ENCODE results near the gene MEN1.

MEN1 gene

DNA sequence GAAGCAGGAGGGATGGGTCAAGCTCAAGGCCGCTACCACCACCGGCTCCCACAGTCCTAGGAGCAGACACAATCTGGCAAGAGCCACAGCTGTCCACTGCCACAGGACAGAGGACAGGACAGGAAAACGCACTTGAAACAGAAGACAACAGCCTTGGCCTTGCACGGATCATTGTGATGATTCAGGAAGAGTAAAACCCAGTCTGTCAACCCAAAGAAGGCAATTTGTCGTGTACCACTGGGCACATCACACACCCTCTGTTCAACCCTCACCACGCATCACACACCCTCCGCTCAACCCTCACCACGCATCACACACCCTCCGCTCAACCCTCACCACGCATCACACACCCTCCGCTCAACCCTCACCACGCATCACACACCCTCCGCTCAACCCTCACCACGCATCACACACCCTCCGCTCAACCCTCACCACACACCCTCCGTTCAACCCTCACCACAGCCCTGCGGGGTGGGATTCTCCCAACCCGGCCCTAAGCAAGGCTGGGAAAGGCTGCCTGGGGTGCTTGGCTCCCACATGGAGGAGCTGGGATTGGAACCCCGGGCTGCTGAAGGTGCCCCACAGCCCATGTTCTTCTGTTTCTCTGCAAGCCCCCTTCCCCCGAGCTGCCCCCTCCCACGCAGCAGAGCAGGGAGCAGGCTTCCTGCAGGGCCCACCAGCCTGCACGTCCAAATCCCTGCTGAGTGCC lies 45.4 kb upstream of the MEN1 start (continued):
- TF ChIP-seq AEBP2 (tag by site-specific recombination; IDR thresholded peaks at IDR 0.05; ENCODE audit: borderline replicate concordance), result no peak
- no peak for TF ChIP-seq ZNF658 (tag by site-specific recombination; IDR thresholded peaks at IDR 0.05)

GRCh38 chr11:64854534-64855502 lies 44.5 kb upstream of the MEN1 start:
- Histone ChIP-seq H3K4me3 (ENCODE audit: low read depth, low read length) (no peak overlapping the region), H3K36me3 (ENCODE audit: control insufficient read depth in 2 of 2, insufficient read depth in 1 of 2, low read length in 2 of 2) (peaks cover 0 to 31% of the 10 kb centered on the region in 2 experiments; a peak in 1 of 3 replicates), H3K4me1 (ENCODE audit: control insufficient read depth, insufficient read depth, low read length) (no peaks in the 10 kb centered on the region), H3K27ac (ENCODE audit: extremely low read depth, low read depth, low read length) (no peak overlapping the region), H3K9me3 (ENCODE audit: control insufficient read depth, insufficient read depth, low read depth, low read length) (no peaks in the 10 kb centered on the region)
- ChIA-PET POLR2A (interaction anchor here (0.6 to 2.7 kb wide), 4 partner anchors 20 to 173 kb away, joined by 3 to 23 read pairs (median 4); partner anchors contain the start of genes EHD1 and SF1), CTCF (interaction anchor here (0.9 to 3.2 kb wide), 7 partner anchors 9 to 155 kb away, joined by 3 to 20 read pairs (median 4); partner anchors contain the start of gene EHD1)
- TF ChIP-seq ZNF350 (tag by site-specific recombination; IDR thresholded peaks at IDR 0.05) (no peak), SP3 (tag by site-specific recombination; IDR thresholded peaks at IDR 0.05) (peak; percentile 33; the same call in 1 of the 2 replicates), MYNN (tag by site-specific recombination; IDR thresholded peaks at IDR 0.05; ENCODE audit: borderline replicate concordance) (no peak), ZNF10 (tag by site-specific recombination; IDR thresholded peaks at IDR 0.05) (no peak), ZNF629 (tag by site-specific recombination; IDR thresholded peaks at IDR 0.05) (peak; percentile 85), GLI4 (tag by site-specific recombination; IDR thresholded peaks at IDR 0.05) (0 out of 2 replicates have a peak, but pooled peaks have one; percentile 23), ZFP37 (tag by site-specific recombination; IDR thresholded peaks at IDR 0.05) (peak; percentile 30; the same call in 1 of the 2 replicates), PBX3 (CRISPR knock-in tag; IDR thresholded peaks at IDR 0.05) (0 out of 2 replicates have a peak, but pooled peaks have one; percentile 21), KLF9 (tag by site-specific recombination; IDR thresholded peaks at IDR 0.05; ENCODE audit: low read depth) (no peak), KLF1 (tag by site-specific recombination; IDR thresholded peaks at IDR 0.05) (peak; percentile 94), RBAK (tag by site-specific recombination; IDR thresholded peaks at IDR 0.05) (no peak), SP7 (tag by site-specific recombination; IDR thresholded peaks at IDR 0.05) (peak; percentile 88), ZSCAN18 (tag by site-specific recombination; IDR thresholded peaks at IDR 0.05) (no peak), ZNF324 (tag by site-specific recombination; IDR thresholded peaks at IDR 0.05) (0 out of 2 replicates have a peak, but pooled peaks have one; percentile 44), ZNF585B (tag by site-specific recombination; IDR thresholded peaks at IDR 0.05) (no peak), ZBTB8A (tag by site-specific recombination; IDR thresholded peaks at IDR 0.05) (no peak), ZNF366 (tag by site-specific recombination; conservative IDR thresholded peaks at IDR 0.05) (0 out of 2 replicates have a peak, but pooled peaks have one; percentile 20), ZSCAN23 (tag by site-specific recombination; IDR thresholded peaks at IDR 0.05) (no peak), ZNF37A (tag by site-specific recombination; IDR thresholded peaks at IDR 0.05) (no peak), GLI2 (tag by site-specific recombination; IDR thresholded peaks at IDR 0.05; ENCODE audit: borderline replicate concordance, low read depth) (no peak), GFI1B (tag by site-specific recombination; IDR thresholded peaks at IDR 0.05) (no peak)
- TF ChIP-seq, protein P1, sequence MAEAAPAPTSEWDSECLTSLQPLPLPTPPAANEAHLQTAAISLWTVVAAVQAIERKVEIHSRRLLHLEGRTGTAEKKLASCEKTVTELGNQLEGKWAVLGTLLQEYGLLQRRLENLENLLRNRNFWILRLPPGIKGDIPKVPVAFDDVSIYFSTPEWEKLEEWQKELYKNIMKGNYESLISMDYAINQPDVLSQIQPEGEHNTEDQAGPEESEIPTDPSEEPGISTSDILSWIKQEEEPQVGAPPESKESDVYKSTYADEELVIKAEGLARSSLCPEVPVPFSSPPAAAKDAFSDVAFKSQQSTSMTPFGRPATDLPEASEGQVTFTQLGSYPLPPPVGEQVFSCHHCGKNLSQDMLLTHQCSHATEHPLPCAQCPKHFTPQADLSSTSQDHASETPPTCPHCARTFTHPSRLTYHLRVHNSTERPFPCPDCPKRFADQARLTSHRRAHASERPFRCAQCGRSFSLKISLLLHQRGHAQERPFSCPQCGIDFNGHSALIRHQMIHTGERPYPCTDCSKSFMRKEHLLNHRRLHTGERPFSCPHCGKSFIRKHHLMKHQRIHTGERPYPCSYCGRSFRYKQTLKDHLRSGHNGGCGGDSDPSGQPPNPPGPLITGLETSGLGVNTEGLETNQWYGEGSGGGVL (tag by site-specific recombination; IDR thresholded peaks at IDR 0.05), result peak; percentile 37; the same call in 1 of the 2 replicates
- TF ChIP-seq, protein P2, sequence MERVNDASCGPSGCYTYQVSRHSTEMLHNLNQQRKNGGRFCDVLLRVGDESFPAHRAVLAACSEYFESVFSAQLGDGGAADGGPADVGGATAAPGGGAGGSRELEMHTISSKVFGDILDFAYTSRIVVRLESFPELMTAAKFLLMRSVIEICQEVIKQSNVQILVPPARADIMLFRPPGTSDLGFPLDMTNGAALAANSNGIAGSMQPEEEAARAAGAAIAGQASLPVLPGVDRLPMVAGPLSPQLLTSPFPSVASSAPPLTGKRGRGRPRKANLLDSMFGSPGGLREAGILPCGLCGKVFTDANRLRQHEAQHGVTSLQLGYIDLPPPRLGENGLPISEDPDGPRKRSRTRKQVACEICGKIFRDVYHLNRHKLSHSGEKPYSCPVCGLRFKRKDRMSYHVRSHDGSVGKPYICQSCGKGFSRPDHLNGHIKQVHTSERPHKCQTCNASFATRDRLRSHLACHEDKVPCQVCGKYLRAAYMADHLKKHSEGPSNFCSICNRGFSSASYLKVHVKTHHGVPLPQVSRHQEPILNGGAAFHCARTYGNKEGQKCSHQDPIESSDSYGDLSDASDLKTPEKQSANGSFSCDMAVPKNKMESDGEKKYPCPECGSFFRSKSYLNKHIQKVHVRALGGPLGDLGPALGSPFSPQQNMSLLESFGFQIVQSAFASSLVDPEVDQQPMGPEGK (tag by site-specific recombination; IDR thresholded peaks at IDR 0.05), result peak; percentile 68

Data from HEK293 (cell line).